Measurements from ENCODE around the gene PADI6.

DNA sequence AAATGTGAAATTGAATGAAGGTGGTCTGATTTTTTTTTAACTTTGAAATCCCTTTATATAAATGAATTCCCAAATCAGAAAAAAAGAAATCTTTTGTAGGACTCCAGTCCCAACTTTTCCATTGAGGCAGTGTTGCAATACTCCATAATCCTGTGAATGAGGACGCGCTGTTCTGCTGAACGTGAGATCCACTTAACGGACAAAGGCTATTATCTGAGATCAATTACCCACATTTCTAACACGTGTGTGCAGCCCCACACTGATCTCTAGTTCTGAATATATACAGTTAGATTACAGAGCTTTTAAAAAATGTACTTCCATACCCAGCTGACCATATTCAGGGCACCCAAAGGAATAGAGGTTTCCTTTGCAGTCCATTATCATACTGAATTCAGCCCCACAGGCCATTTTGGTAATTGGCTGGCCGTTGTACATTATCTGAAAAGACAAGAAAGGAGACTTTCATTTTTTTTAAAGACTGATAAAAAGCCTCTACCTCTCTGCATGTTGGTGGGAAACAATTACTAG lies 48.5 kb downstream of the PADI6 start:
- TF ChIP-seq CTCF (IDR thresholded peaks at IDR 0.05; ENCODE audit: control extremely low read depth in 1 of 3, insufficient read depth in 1 of 3, low read depth in 1 of 3, low read length in 3 of 3) (no peak), USF2 (IDR thresholded peaks at IDR 0.05; ENCODE audit: low read length) (no peak), RAD21 (IDR thresholded peaks at IDR 0.05 in 1 of 2, conservative IDR thresholded peaks at IDR 0.05 in 1 of 2; ENCODE audit: low read depth in 2 of 2, low read length in 2 of 2) (no peak), GTF2F1 (IDR thresholded peaks at IDR 0.05; ENCODE audit: borderline replicate concordance, low read depth, low read length) (no peak), TAF1 (IDR thresholded peaks at IDR 0.05; ENCODE audit: low read depth, low read length) (no peak), POLR2A (IDR thresholded peaks at IDR 0.05; ENCODE audit: control extremely low read depth in 1 of 2, low read depth in 2 of 2, low read length in 2 of 2) (no peak), POLR2AphosphoS5 (IDR thresholded peaks at IDR 0.05; ENCODE audit: low read depth, low read length) (no peak), MAFK (IDR thresholded peaks at IDR 0.05; ENCODE audit: low read depth, low read length) (no peak), EZH2 (IDR thresholded peaks at IDR 0.05; ENCODE audit: low read depth, low read length, severe bottlenecking) (no peak), EP300 (IDR thresholded peaks at IDR 0.05; ENCODE audit: borderline replicate concordance in 1 of 2, low read depth in 2 of 2, low read length in 2 of 2) (no peak), SUZ12 (IDR thresholded peaks at IDR 0.05; ENCODE audit: low read length) (no peak), RBBP5 (IDR thresholded peaks at IDR 0.05; ENCODE audit: borderline replicate concordance, low read depth, low read length) (no peak), SRF (IDR thresholded peaks at IDR 0.05; ENCODE audit: low read depth, low read length) (no peak), E2F6 (IDR thresholded peaks at IDR 0.05) (no peak)
